ENCODE data around the gene HMMR. TPM values are rescaled to one million over a fixed set of nuclear protein-coding genes. Genes with fewer than 3 reads are reported as not detected.

Gene HMMR
- total and polyA plus RNA-seq, 9 of the 15 experiments (the other 6 are each of a cell fraction or from before 2014, with no cell fraction given) = 74.9 to 133 (median 90.8) TPM

GRCh38 chr5:163497315-163497714, 36.9 kb downstream of the HMMR start (continued):
- TF ChIP-seq RBBP5 (IDR thresholded peaks at IDR 0.05; ENCODE audit: borderline replicate concordance, insufficient read depth, low read length, poor library complexity, severe bottlenecking) (no peak), PBX2 (CRISPR knock-in tag; IDR thresholded peaks at IDR 0.05; ENCODE audit: low read depth) (no peak), PBX2 (tag; conservative IDR thresholded peaks at IDR 0.05; ENCODE audit: low read depth) (no peak)

- peaks cover 7% of the 10 kb centered on the region; the same call in 2 of the 3 replicates for H3K79me2 ChIP-seq (ENCODE audit: control insufficient read depth, insufficient read depth, low read length)
- BruUV-seq (replicated peaks) = no TSS peak
- H2AFZ ChIP-seq (ENCODE audit: low read depth, low read length) = no peak overlapping the region
- H3K27me3 ChIP-seq (ENCODE audit: control insufficient read depth in 2 of 2, insufficient read depth in 2 of 2, low read length in 2 of 2) = no peaks in the 10 kb centered on the region
- no peaks in the 10 kb centered on the region for H3K9me1 ChIP-seq (ENCODE audit: control insufficient read depth, insufficient read depth, low read length)
- no peak overlapping the region for H3K9ac ChIP-seq (ENCODE audit: insufficient read depth in 1 of 2, low read depth in 2 of 2, low read length in 2 of 2)
- DNase-seq (ENCODE audit: extremely low read depth in 1 of 4, low spot score in 3 of 4) (peak in 2 of 4 experiments; percentile 10 to 22), FAIRE-seq (peak; percentile 35), ATAC-seq (no peak)
- intact Hi-C loops (cut with micrococcal nuclease) (no loop called here), in situ Hi-C loops (cut with MboI) (no loop called here)
- peaks cover 0 to 5% of the 10 kb centered on the region in 2 experiments; a peak in 2 of 5 replicates for H3K4me1 ChIP-seq (replicated peaks in 1 of 2; ENCODE audit: control insufficient read depth in 2 of 2, insufficient read depth in 2 of 2, low read length in 2 of 2)
- ChIA-PET POLR2A (interaction anchor here (0.6 to 1.2 kb wide), 2 partner anchors 8 to 45 kb away, joined by 3 read pairs; no protein-coding TSS in a partner anchor), CTCF (ENCODE audit: low intra/inter-chr PET ratio) (no interaction called here)
- no peaks in the 10 kb centered on the region for H3K9me3 ChIP-seq (replicated peaks; ENCODE audit: control insufficient read depth, insufficient read depth, low read depth, low read length)
- no peak overlapping the region for H3K4me3 ChIP-seq
- no peaks in the 10 kb centered on the region for H4K20me1 ChIP-seq (replicated peaks; ENCODE audit: control insufficient read depth, insufficient read depth, low read length)
- WGBS (ENCODE audit: insufficient coverage, low coverage, missing lambda C conversion rate) = 19% methylated on average over 1 of the region's 1 CpG
- H3K4me2 ChIP-seq (ENCODE audit: insufficient read depth, low read length) = no peak overlapping the region
- H3K36me3 ChIP-seq (ENCODE audit: control insufficient read depth, insufficient read depth, low read length) = no peaks in the 10 kb centered on the region
- H3K27ac ChIP-seq (ENCODE audit: extremely low read depth, low read depth, low read length) = no peak overlapping the region
- TF ChIP-seq ZNF778 (CRISPR knock-in tag; IDR thresholded peaks at IDR 0.05) = no peak
- peak; percentile 77 for TF ChIP-seq TEAD4 (IDR thresholded peaks at IDR 0.05; ENCODE audit: low read length)
- no peak for TF ChIP-seq TEAD4 (CRISPR knock-in tag; IDR thresholded peaks at IDR 0.05; ENCODE audit: borderline replicate concordance)
- TF ChIP-seq COPS2 (conservative IDR thresholded peaks at IDR 0.05) = no peak
- no peak for TF ChIP-seq KAT2B (IDR thresholded peaks at IDR 0.05; ENCODE audit: low read depth, low read length)
- peak; percentile 13; the same call in 1 of the 2 replicates for TF ChIP-seq JUND (IDR thresholded peaks at IDR 0.05; ENCODE audit: borderline replicate concordance, low read depth, low read length)
- no peak; the same call in 2 of the 3 replicates for TF ChIP-seq JUND (tag; IDR thresholded peaks at IDR 0.05; ENCODE audit: borderline replicate concordance, low read depth, low read length)
- TF ChIP-seq ZNF324 (CRISPR knock-in tag; IDR thresholded peaks at IDR 0.05) = no peak
- no peak for TF ChIP-seq POLR2AphosphoS5 (IDR thresholded peaks at IDR 0.05; ENCODE audit: control insufficient read depth, insufficient read depth, low read depth, low read length)
- no peak for TF ChIP-seq ZNF561 (CRISPR knock-in tag; conservative IDR thresholded peaks at IDR 0.05)
- peak; percentile 80 for TF ChIP-seq FOSL1 (tag; conservative IDR thresholded peaks at IDR 0.05)
Observed at GRCh38 chr5:163498886-163499285, 38.5 kb downstream of the HMMR start.

All from K562 (cell line).